HepG2 (cell line): Measurements from ENCODE around the gene CFAP73. TPM values are rescaled to one million over a fixed set of nuclear protein-coding genes. Genes with fewer than 3 reads are reported as not detected.
A peak's percentile ranks its signal among the peaks of the same experiment; 100 is the strongest.

Experiments
- CREB3 ChIP-seq: sonication (generic); formaldehyde crosslinking; IDR thresholded peaks from 2 replicates; pipeline ENCODE4 v1.5.0; 2020; ENCODE audit warnings: missing genetic modification reagents
- FIP1L1 ChIP-seq: fragments of 200-400 bp; formaldehyde crosslinking; IDR thresholded peaks from 2 replicates; pipeline ENCODE4 v1.6.1; 2018; ENCODE audit warnings: low read depth, mild to moderate bottlenecking, low read length, moderate library complexity, borderline replicate concordance; ENCODE audit not compliant: insufficient read depth
- FOXJ3 ChIP-seq: sonication (generic); formaldehyde crosslinking; IDR thresholded peaks from 2 replicates; pipeline ENCODE4 v1.4.0; 2020; ENCODE audit warnings: missing genetic modification reagents, mild to moderate bottlenecking, borderline replicate concordance
- FOXP4 ChIP-seq: sonication (generic); formaldehyde crosslinking; IDR thresholded peaks from 2 replicates; pipeline ENCODE4 v1.4.0; 2020; ENCODE audit warnings: missing genetic modification reagents
- GTF2F1 ChIP-seq: fragments of 150-350 bp; IDR thresholded peaks from 2 replicates; pipeline ENCODE4 v1.6.1; 2014; ENCODE audit warnings: low read length
- HNF4A ChIP-seq: sonication (generic); formaldehyde crosslinking; IDR thresholded peaks from 2 replicates; pipeline ENCODE4 v1.4.0; 2020; ENCODE audit warnings: missing genetic modification reagents
- MXD4 ChIP-seq: IDR thresholded peaks from 2 replicates; pipeline ENCODE4 v1.6.1; 2016; ENCODE audit warnings: mild to moderate bottlenecking, missing biosample characterization, missing genetic modification reagents
- NBN ChIP-seq: fragments of 450-650 bp; conservative IDR thresholded peaks from 2 replicates; pipeline ENCODE4 v1.6.1; 2017
- PHF21A ChIP-seq: sonication (generic); formaldehyde crosslinking; IDR thresholded peaks from 2 replicates; pipeline ENCODE4 v1.5.0; 2020; ENCODE audit warnings: mild to moderate bottlenecking, missing genetic modification reagents
- RAD51 ChIP-seq: fragments of 450-650 bp; IDR thresholded peaks from 2 replicates; pipeline ENCODE4 v1.6.1; 2016; ENCODE audit warnings: borderline replicate concordance
- RARA ChIP-seq: IDR thresholded peaks from 2 replicates; pipeline ENCODE4 v1.6.1; 2016; ENCODE audit warnings: missing genetic modification reagents, missing compliant biosample characterization
- TBX2 ChIP-seq: sonication (generic); formaldehyde crosslinking; IDR thresholded peaks from 2 replicates; pipeline ENCODE4 v1.5.0; 2020; ENCODE audit warnings: missing genetic modification reagents, mild to moderate bottlenecking, borderline replicate concordance
- THAP8 ChIP-seq: sonication (generic); formaldehyde crosslinking; IDR thresholded peaks from 2 replicates; pipeline ENCODE4 v1.5.1; 2020; ENCODE audit warnings: missing genetic modification reagents, mild to moderate bottlenecking, borderline replicate concordance
- ZBTB8A ChIP-seq: sonication (generic); formaldehyde crosslinking; IDR thresholded peaks from 2 replicates; pipeline ENCODE4 v1.4.0; 2020; ENCODE audit warnings: mild to moderate bottlenecking, low read depth, missing genetic modification reagents, borderline replicate concordance
- ZFAT ChIP-seq: sonication (generic); formaldehyde crosslinking; conservative IDR thresholded peaks from 2 replicates; pipeline ENCODE4 v1.8.1; 2023; ENCODE audit warnings: missing genetic modification reagents, inconsistent platforms
- ZNF33B ChIP-seq: sonication (generic); formaldehyde crosslinking; IDR thresholded peaks from 2 replicates; pipeline ENCODE4 v1.5.1; 2020; ENCODE audit warnings: mild to moderate bottlenecking, missing genetic modification reagents
- polyA plus RNA-seq, 8 experiments: library from polyadenylated mRNA; depleted of rRNA in 3 of 8; stranded (reverse) in 7 of 8; unstranded in 1 of 8; fragments of >200 nt; fragmentation: Illumina TruSeq in 4 of 8; extraction: Trizol in 4 of 8; gene quantifications; 2 replicates each; pipeline versions ENCODE4 v1.2.1 to v1.2.3, GENCODE V29; 2011 to 2016; ENCODE audit warnings: low read depth in 4 of 8, missing spikeins in 1 of 8, mixed read lengths in 1 of 8; ENCODE audit not compliant: insufficient read depth in 1 of 8
- total RNA-seq, 5 experiments: library from RNA; depleted of rRNA; stranded (reverse); fragments of >200 nt; fragmentation: Illumina TruSeq; extraction: Trizol; gene quantifications; 2 replicates each; pipeline ENCODE4 v1.2.3, GENCODE V29; 2016; ENCODE audit warnings: low read depth in 1 of 5
- TF ChIP-seq, protein P1 (sequence below): sonication (generic); formaldehyde crosslinking; IDR thresholded peaks from 2 replicates; pipeline ENCODE4 v1.4.0; 2020; ENCODE audit warnings: missing genetic modification reagents
- TF ChIP-seq, protein P2 (sequence below): IDR thresholded peaks from 2 replicates; pipeline ENCODE4 v1.6.1; 2018; ENCODE audit warnings: missing genetic modification reagents
- TF ChIP-seq, protein P3 (sequence below): sonication (generic); formaldehyde crosslinking; IDR thresholded peaks from 2 replicates; pipeline ENCODE4 v1.4.0; 2020; ENCODE audit warnings: missing genetic modification reagents

The CFAP73 gene
- total and polyA plus RNA-seq, 2 of the 13 experiments (the other 11 are each of a cell fraction or from before 2014, with no cell fraction given) = not detected

DNA sequence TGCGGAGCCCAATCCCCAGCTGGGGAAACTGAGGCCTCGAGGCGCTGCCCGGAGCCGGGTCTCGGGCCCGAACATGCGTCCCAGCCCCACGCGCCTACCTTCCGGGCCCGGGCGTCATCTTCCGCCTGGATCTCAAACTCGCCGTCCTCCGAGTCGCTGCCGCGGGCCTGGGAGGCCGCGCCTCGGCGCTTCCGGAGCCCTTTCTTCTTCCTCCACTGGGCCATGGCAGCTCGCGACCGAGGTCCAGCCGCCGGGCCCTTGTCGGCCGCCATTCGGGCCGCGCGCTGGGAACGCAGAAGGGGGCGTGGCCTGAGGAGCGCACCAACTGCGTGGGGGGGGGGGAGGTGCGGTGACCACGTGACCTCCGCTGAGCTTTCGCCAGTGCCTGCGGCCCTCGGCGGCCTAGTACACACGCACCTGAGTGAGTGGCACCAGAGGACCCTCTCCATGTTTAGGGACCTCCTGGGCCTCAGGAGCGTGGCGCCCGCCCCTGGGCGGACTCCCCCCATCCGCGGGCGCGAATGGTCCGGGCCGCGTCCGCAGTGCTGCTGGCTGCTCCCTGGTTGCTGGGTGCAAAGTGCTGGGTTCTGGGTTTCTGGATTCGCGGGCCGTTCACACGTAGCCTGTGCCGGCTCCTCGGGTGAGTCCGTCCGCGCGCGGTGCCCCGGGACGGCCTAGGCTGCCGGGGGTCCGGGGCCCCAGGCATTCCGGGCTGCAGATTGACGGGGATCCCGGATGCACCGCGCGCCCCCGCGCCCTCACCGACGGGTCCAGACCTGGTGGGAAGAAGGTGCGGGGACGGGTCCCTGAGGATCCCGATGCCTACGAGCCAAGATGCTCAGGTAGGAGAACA, 35.9 kb downstream of the CFAP73 start, which contains the start of the genes DDX54 and RITA1 (continued):
- TF ChIP-seq, protein P1, sequence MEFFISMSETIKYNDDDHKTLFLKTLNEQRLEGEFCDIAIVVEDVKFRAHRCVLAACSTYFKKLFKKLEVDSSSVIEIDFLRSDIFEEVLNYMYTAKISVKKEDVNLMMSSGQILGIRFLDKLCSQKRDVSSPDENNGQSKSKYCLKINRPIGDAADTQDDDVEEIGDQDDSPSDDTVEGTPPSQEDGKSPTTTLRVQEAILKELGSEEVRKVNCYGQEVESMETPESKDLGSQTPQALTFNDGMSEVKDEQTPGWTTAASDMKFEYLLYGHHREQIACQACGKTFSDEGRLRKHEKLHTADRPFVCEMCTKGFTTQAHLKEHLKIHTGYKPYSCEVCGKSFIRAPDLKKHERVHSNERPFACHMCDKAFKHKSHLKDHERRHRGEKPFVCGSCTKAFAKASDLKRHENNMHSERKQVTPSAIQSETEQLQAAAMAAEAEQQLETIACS = peak; percentile 28; the same call in 1 of the 2 replicates
- TF ChIP-seq MXD4 (CRISPR knock-in tag) (peak; percentile 78), HNF4A (peak; percentile 51), ZBTB8A (CRISPR knock-in tag) (no peak), CREB3 (0 out of 2 replicates have a peak, but pooled peaks have one; percentile 37), FOXP4 (CRISPR knock-in tag) (no peak; the same call in 1 of the 2 replicates), RARA (no peak; the same call in none of the 2 replicates), FIP1L1 (no peak), ZNF33B (peak; percentile 88; the same call in 1 of the 2 replicates), ZFAT (CRISPR knock-in tag) (peak; percentile 28; the same call in 1 of the 2 replicates), THAP8 (CRISPR knock-in tag) (no peak), GTF2F1 (no peak), RAD51 (peak; percentile 96), NBN (no peak), TBX2 (CRISPR knock-in tag) (peak; percentile 62; the same call in 1 of the 2 replicates), PHF21A (CRISPR knock-in tag) (peak; percentile 59), FOXJ3 (CRISPR knock-in tag) (no peak)
- TF ChIP-seq, protein P2, sequence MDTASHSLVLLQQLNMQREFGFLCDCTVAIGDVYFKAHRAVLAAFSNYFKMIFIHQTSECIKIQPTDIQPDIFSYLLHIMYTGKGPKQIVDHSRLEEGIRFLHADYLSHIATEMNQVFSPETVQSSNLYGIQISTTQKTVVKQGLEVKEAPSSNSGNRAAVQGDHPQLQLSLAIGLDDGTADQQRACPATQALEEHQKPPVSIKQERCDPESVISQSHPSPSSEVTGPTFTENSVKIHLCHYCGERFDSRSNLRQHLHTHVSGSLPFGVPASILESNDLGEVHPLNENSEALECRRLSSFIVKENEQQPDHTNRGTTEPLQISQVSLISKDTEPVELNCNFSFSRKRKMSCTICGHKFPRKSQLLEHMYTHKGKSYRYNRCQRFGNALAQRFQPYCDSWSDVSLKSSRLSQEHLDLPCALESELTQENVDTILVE (CRISPR knock-in tag) = peak; percentile 21; the same call in 1 of the 2 replicates
- TF ChIP-seq, protein P3, sequence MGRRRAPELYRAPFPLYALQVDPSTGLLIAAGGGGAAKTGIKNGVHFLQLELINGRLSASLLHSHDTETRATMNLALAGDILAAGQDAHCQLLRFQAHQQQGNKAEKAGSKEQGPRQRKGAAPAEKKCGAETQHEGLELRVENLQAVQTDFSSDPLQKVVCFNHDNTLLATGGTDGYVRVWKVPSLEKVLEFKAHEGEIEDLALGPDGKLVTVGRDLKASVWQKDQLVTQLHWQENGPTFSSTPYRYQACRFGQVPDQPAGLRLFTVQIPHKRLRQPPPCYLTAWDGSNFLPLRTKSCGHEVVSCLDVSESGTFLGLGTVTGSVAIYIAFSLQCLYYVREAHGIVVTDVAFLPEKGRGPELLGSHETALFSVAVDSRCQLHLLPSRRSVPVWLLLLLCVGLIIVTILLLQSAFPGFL (CRISPR knock-in tag) = no peak
